GM21381 (cell line): ENCODE results near the gene RACGAP1.
A peak's percentile ranks its signal among the peaks of the same experiment; 100 is the strongest.

ENCODE experiments used
- ATAC-seq: cut with Tn5 transposase; IDR thresholded peaks from one replicate; pipeline ENCODE4 v1.9.1; 2021; ENCODE audit warnings: mild to moderate bottlenecking, moderate library complexity; ENCODE audit not compliant: unreplicated experiment

RACGAP1 gene

GRCh38 chr12:50025187-50026059, at the start of gene RACGAP1:
Gene RACGAP1 (minus strand): TSS chr12:50025494. CDS start chr12:50016715, 8,779 bp downstream.
- peak; percentile 98 for ATAC-seq

- no peak for ATAC-seq
Measured at GRCh38 chr12:50073712-50074111, 48.4 kb upstream of the RACGAP1 start.

- no peak for ATAC-seq
Measured at GRCh38 chr12:50073206-50073605, 47.9 kb upstream of the RACGAP1 start.

- no peak for ATAC-seq
Measured at GRCh38 chr12:50072198-50072907, 47.1 kb upstream of the RACGAP1 start.

- ATAC-seq, result no peak
Measured at GRCh38 chr12:50070314-50071060, 45.2 kb upstream of the RACGAP1 start.

GRCh38 chr12:50069539-50069938, 44.2 kb upstream of the RACGAP1 start:
- no peak for ATAC-seq

GRCh38 chr12:50069069-50069468, 43.8 kb upstream of the RACGAP1 start:
- ATAC-seq, result no peak

GRCh38 chr12:50066402-50066801, 41.1 kb upstream of the RACGAP1 start:
- ATAC-seq, result no peak

- no peak for ATAC-seq
Measured at GRCh38 chr12:50065726-50066310, 40.5 kb upstream of the RACGAP1 start.

GRCh38 chr12:50062728-50063460, 37.6 kb upstream of the RACGAP1 start:
- ATAC-seq, result no peak

GRCh38 chr12:50061946-50062686, 36.8 kb upstream of the RACGAP1 start:
- no peak for ATAC-seq

- no peak for ATAC-seq
Measured at GRCh38 chr12:50061171-50061570, 35.9 kb upstream of the RACGAP1 start.

- ATAC-seq, result no peak
Measured at GRCh38 chr12:50060120-50060468, 34.8 kb upstream of the RACGAP1 start.

- ATAC-seq, result no peak
Measured at GRCh38 chr12:50059440-50060119, 34.3 kb upstream of the RACGAP1 start.

GRCh38 chr12:50058743-50059312, 33.5 kb upstream of the RACGAP1 start:
- no peak for ATAC-seq

GRCh38 chr12:50057896-50058670, 32.8 kb upstream of the RACGAP1 start:
- ATAC-seq, result no peak

GRCh38 chr12:50057000-50057841, 31.9 kb upstream of the RACGAP1 start, which contains the start of gene ASIC1:
Gene ASIC1 (plus strand): TSS chr12:50057596. CDS start chr12:50058767, 1,171 bp downstream.
- ATAC-seq, result no peak
